ENCODE data around the gene NEDD9. TPM values are rescaled to one million over a fixed set of nuclear protein-coding genes. Genes with fewer than 3 reads are reported as not detected.

The NEDD9 gene
- total RNA-seq, 3 donors from 2014 or later: 19.1 to 31.6 (median 31.5) TPM

DNA sequence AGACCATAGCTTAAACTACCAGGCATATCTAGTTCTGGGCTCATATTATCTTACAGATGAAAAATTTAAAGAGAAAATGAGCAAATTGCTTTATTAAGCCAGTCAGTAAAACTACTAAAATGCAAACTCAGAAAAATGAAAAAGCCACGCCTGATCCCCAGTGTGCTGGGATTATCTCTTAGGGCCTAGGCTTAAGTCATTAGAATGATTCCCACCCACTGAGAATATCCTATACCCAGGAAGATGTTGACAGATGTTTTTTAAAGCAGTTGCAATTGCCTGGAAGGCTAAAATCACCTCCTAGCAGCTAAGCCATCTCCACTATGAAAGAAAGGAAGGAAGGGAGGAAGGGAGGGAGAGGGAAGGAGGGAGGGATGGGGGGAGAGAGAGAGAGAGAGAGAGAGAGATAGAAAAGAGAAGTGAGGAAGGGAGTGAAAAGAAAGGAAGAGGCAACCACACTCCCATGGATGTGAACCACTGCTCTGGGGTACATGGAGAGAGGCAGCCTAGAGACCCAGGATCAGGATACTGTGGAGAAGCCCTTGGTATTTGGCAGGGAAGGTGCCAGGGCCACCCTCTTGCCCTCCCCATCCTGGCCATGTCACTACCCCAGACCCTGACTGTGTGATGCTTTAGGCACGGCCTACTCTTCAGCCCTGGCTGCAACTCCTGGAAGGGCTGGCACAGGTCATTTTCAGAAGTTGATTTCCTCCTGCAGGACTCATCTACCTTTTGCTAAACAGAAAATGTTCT, 21.9 kb downstream of the NEDD9 start:
- Mint-ChIP-seq H3K9me3 (no peaks in the 10 kb centered on the region), H3K36me3 (ENCODE audit: insufficient read depth) (peaks cover 59% of the 10 kb centered on the region)
- no peak for ATAC-seq

DNA sequence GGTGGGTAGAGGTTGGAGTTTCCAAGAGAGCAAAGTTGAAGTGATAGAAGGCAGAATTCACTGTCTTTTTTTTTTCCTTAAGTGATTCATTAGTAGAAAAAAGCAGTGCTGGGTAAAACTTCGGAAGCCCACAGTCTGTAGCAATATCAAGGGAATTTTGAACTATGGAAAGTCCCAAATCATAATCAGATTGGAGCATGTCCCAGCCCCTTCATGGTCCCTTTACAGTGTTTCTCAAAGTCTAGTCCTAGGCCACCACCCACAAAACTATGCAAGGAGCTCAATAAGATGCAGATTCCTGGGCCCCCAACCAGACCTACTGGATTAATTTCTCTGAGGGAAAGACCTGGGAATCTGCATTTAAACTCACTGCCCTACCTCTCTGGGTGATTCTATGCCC, 22.6 kb downstream of the NEDD9 start:
- ATAC-seq: no peak
- Mint-ChIP-seq H3K9me3 (no peaks in the 10 kb centered on the region), H3K36me3 (ENCODE audit: insufficient read depth) (peaks cover 57% of the 10 kb centered on the region), H3K4me1 (ENCODE audit: low read depth) (peaks cover 44% of the 10 kb centered on the region), H3K4me3 (no peak overlapping the region), H3K27me3 (ENCODE audit: low read depth) (no peaks in the 10 kb centered on the region)
- no peak for DNase-seq

More for the DNA sequence above, 21.9 kb downstream of the NEDD9 start:
- DNase-seq: no peak
- Mint-ChIP-seq H3K4me3 (no peak overlapping the region), H3K4me1 (ENCODE audit: low read depth) (peaks cover 42% of the 10 kb centered on the region), H3K27me3 (ENCODE audit: low read depth) (no peaks in the 10 kb centered on the region)

GRCh38 chr6:11209369-11209768, 23.1 kb downstream of the NEDD9 start:
- no peak overlapping the region for H3K4me3 Mint-ChIP-seq
- no peaks in the 10 kb centered on the region for H3K9me3 Mint-ChIP-seq
- ATAC-seq (no peak), DNase-seq (no peak)
- H3K36me3 Mint-ChIP-seq (ENCODE audit: insufficient read depth): peaks cover 54% of the 10 kb centered on the region
- H3K4me1 Mint-ChIP-seq (ENCODE audit: low read depth): peaks cover 46% of the 10 kb centered on the region
- no peaks in the 10 kb centered on the region for H3K27me3 Mint-ChIP-seq (ENCODE audit: low read depth)

DNA sequence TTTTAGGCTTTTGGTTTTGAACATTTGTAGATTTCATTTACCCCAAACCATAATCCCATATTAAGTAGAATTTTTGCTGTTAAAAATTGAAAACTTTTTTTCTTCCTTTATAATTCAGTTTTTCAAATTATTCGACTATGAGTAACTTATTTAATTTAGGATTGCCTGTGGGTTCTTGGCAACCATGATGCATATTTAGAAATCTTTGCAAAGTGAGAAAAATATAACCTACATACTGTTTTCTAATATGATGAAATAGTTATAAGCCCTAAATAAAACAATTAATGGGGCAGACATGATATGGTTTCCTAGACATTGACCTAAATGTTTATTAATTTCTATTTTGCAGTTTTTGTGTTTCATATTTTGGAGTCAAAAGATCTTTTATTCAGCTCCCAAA, 23.6 kb downstream of the NEDD9 start:
- ATAC-seq (no peak), DNase-seq (no peak)
- H3K9me3 Mint-ChIP-seq: no peaks in the 10 kb centered on the region
- no peak overlapping the region for H3K4me3 Mint-ChIP-seq
- H3K27me3 Mint-ChIP-seq (ENCODE audit: low read depth): no peaks in the 10 kb centered on the region
- H3K4me1 Mint-ChIP-seq (ENCODE audit: low read depth): peaks cover 47% of the 10 kb centered on the region
- H3K36me3 Mint-ChIP-seq (ENCODE audit: insufficient read depth): peaks cover 52% of the 10 kb centered on the region

DNA sequence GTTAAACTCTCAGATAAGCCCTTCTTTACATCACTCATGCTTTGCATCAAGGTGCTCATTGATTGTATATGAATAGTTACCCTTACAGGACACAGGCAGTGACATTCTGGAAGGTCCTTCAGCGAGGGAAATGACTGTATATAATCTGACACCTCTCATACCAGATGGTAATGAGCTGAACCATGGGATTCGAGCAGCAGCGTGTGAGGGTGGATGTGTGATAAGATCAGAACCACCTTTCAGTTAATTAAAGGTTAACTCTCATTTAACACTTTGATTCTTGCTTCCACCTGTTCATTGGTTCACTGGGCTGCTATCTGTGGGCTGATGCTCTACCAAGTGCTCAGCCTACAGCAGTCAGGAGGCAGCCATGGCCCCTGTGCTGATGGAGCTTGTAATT, 24.2 kb downstream of the NEDD9 start:
- peaks cover 53% of the 10 kb centered on the region for H3K4me1 Mint-ChIP-seq (ENCODE audit: low read depth)
- DNase-seq (no peak), ATAC-seq (peak in 1 of 2 donors; percentile 48)
- H3K36me3 Mint-ChIP-seq (ENCODE audit: insufficient read depth): peaks cover 50% of the 10 kb centered on the region
- no peaks in the 10 kb centered on the region for H3K27me3 Mint-ChIP-seq (ENCODE audit: low read depth)
- no peaks in the 10 kb centered on the region for H3K9me3 Mint-ChIP-seq
- H3K4me3 Mint-ChIP-seq: no peak overlapping the region

- ATAC-seq: no peak
- Mint-ChIP-seq H3K36me3 (ENCODE audit: insufficient read depth) (peaks cover 44% of the 10 kb centered on the region), H3K9me3 (no peaks in the 10 kb centered on the region), H3K4me3 (no peak overlapping the region), H3K27me3 (ENCODE audit: low read depth) (no peaks in the 10 kb centered on the region), H3K4me1 (ENCODE audit: low read depth) (peaks cover 57% of the 10 kb centered on the region)
- no peak for DNase-seq
Measured at GRCh38 chr6:11207199-11207968, 25.1 kb downstream of the NEDD9 start.

DNA sequence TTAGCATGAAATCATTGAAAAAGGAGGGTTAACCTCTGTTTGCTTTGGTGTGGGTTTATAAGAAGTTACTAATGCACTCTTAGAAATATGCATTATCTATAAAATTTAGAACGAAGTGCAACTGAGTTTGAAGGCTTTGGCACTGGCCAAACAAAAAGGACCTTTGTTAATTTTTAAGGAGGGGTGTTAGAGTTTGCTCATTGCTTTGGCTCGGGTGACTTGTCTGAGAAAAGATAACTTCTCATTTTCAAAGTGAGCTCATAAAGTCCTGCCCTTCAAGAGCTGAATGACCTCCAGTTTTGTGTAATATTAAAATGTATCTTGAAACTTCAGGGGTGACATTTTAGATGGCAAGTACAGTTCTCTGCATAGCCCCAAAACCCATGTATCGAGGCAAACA, 25.9 kb downstream of the NEDD9 start:
- Mint-ChIP-seq H3K27me3 (ENCODE audit: low read depth) (no peaks in the 10 kb centered on the region), H3K4me1 (ENCODE audit: low read depth) (peaks cover 55% of the 10 kb centered on the region), H3K36me3 (ENCODE audit: insufficient read depth) (peaks cover 40% of the 10 kb centered on the region), H3K4me3 (no peak overlapping the region), H3K9me3 (no peaks in the 10 kb centered on the region)
- DNase-seq (no peak), ATAC-seq (no peak)

- Mint-ChIP-seq H3K4me3 (no peak overlapping the region), H3K27me3 (ENCODE audit: low read depth) (no peaks in the 10 kb centered on the region), H3K4me1 (ENCODE audit: low read depth) (peaks cover 61% of the 10 kb centered on the region), H3K9me3 (no peaks in the 10 kb centered on the region), H3K36me3 (ENCODE audit: insufficient read depth) (peaks cover 50% of the 10 kb centered on the region)
- no peak for DNase-seq
- no peak for ATAC-seq
Measured at GRCh38 chr6:11204794-11205366, 27.6 kb downstream of the NEDD9 start.

DNA sequence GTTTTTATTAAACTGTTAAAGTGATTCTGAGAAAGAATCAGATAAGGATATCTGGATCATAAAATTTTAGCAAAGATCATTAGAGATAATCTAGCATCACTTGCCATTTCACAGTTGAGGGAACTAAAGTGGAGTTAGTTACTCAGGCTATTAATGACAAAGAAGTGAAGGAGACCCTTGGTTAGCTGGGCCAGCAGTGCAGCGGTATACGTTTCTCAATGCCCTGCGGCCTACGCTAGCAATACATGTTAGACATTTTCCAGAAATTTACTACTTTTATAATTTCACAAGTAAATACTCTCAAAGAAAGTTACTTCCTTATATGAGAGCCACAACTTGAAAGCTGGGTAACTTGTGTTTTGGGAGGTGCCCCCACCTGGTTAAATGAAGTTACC, 28.5 kb downstream of the NEDD9 start:
- DNase-seq: no peak
- no peak for ATAC-seq
- Mint-ChIP-seq H3K4me3 (no peak overlapping the region), H3K9me3 (no peaks in the 10 kb centered on the region), H3K27me3 (ENCODE audit: low read depth) (no peaks in the 10 kb centered on the region), H3K4me1 (ENCODE audit: low read depth) (peaks cover 64% of the 10 kb centered on the region), H3K36me3 (ENCODE audit: insufficient read depth) (peaks cover 51% of the 10 kb centered on the region)

- Mint-ChIP-seq H3K4me3 (no peak overlapping the region), H3K36me3 (ENCODE audit: insufficient read depth) (peaks cover 53% of the 10 kb centered on the region), H3K4me1 (ENCODE audit: low read depth) (peaks cover 68% of the 10 kb centered on the region), H3K9me3 (no peaks in the 10 kb centered on the region), H3K27me3 (ENCODE audit: low read depth) (no peaks in the 10 kb centered on the region)
- ATAC-seq (no peak), DNase-seq (no peak)
Measured at GRCh38 chr6:11203306-11204004, 29.0 kb downstream of the NEDD9 start.

- Mint-ChIP-seq H3K4me1 (ENCODE audit: low read depth) (peaks cover 69% of the 10 kb centered on the region), H3K36me3 (ENCODE audit: insufficient read depth) (peaks cover 56% of the 10 kb centered on the region), H3K4me3 (no peak overlapping the region), H3K27me3 (ENCODE audit: low read depth) (no peaks in the 10 kb centered on the region), H3K9me3 (no peaks in the 10 kb centered on the region)
- ATAC-seq (peak in 1 of 2 donors; percentile 42), DNase-seq (no peak)
Measured at GRCh38 chr6:11202513-11203305, 29.8 kb downstream of the NEDD9 start.

GRCh38 chr6:11201772-11202512, 30.5 kb downstream of the NEDD9 start:
- ATAC-seq (no peak), DNase-seq (no peak)
- Mint-ChIP-seq H3K36me3 (ENCODE audit: insufficient read depth) (peaks cover 57% of the 10 kb centered on the region), H3K4me3 (no peak overlapping the region), H3K27me3 (ENCODE audit: low read depth) (no peaks in the 10 kb centered on the region), H3K9me3 (no peaks in the 10 kb centered on the region), H3K4me1 (ENCODE audit: low read depth) (peaks cover 62% of the 10 kb centered on the region)

GRCh38 chr6:11201015-11201414, 31.5 kb downstream of the NEDD9 start:
- Mint-ChIP-seq H3K9me3 (no peaks in the 10 kb centered on the region), H3K4me1 (ENCODE audit: low read depth) (peaks cover 60% of the 10 kb centered on the region), H3K27me3 (ENCODE audit: low read depth) (no peaks in the 10 kb centered on the region), H3K36me3 (ENCODE audit: insufficient read depth) (peaks cover 53% of the 10 kb centered on the region), H3K4me3 (no peak overlapping the region)
- DNase-seq (no peak), ATAC-seq (peak in 1 of 2 donors; percentile 24)

All from activated T-cell treated with anti-CD3 and anti-CD28 coated beads, Interleukin-2, amount 50 U/mL, for 4 hours (primary cell).